ENCODE measurements around the gene C14orf119. TPM values are rescaled to one million over a fixed set of nuclear protein-coding genes. Genes with fewer than 3 reads are reported as not detected.

Gene C14orf119
- total RNA-seq, 1 donor from 2014 or later = 27.5 TPM

DNA sequence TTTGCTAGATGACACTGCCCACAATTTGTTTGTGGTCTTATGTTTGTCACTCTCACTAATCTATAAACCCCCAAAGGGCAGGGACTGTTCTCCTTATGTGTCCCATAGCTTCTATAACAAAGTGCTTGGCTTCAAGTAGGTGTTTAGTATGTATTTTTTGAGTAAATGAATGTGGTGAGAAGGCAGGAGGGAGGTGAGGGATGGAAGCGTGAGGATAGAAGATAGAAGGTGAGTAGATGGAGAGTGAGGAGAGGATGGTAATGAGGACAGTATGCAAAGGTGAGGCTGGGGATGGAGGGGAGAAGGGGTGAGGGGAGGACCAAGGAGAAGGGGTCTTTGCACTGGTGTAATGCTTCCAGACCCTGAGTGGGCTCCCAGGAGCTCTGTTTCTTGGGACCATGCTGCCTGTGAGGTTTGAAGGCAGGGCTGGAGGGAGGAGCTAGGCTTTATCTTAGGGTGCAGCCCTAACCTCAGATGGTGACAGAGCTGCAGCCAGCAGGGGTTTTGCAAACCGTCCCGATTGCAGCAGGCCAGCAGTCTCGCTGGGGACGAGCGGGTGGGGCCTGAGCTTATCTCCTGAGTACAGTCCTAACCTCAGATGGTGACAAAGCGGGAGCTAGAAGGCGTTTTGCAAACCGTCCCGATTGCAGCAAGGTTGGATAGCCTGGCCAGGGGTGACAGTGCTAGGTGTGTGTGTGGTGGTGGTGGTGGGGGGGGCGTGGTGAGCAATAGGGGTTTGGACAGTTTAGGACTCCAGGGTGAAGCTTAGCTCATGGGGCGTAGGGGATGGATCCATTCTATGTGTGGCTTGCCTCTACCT, 17.3 kb downstream of the C14orf119 start:
- H3K27me3 ChIP-seq (ENCODE audit: control insufficient read depth, insufficient read depth, low read length) = peaks cover 6% of the 10 kb centered on the region
- H3K36me3 ChIP-seq (ENCODE audit: control insufficient read depth, insufficient read depth, low read length) = no peaks in the 10 kb centered on the region
- TF ChIP-seq CTCF (IDR thresholded peaks at IDR 0.05; ENCODE audit: insufficient read depth, low read length, poor library complexity, severe bottlenecking) = no peak
- H3K4me3 ChIP-seq (ENCODE audit: low read depth, low read length) = no peak overlapping the region
- DNase-seq (ENCODE audit: low read depth) = no peak

GRCh38 chr14:23113431-23114119, 18.3 kb downstream of the C14orf119 start:
- no peak overlapping the region for H3K4me3 ChIP-seq (ENCODE audit: low read depth, low read length)
- no peak for DNase-seq (ENCODE audit: low read depth)
- H3K36me3 ChIP-seq (ENCODE audit: control insufficient read depth, insufficient read depth, low read length) = no peaks in the 10 kb centered on the region
- TF ChIP-seq CTCF (IDR thresholded peaks at IDR 0.05; ENCODE audit: insufficient read depth, low read length, poor library complexity, severe bottlenecking) = no peak
- peaks cover 6% of the 10 kb centered on the region for H3K27me3 ChIP-seq (ENCODE audit: control insufficient read depth, insufficient read depth, low read length)

- Histone ChIP-seq H3K27me3 (ENCODE audit: control insufficient read depth, insufficient read depth, low read length) (peaks cover 6% of the 10 kb centered on the region), H3K4me3 (ENCODE audit: low read depth, low read length) (no peak overlapping the region), H3K36me3 (ENCODE audit: control insufficient read depth, insufficient read depth, low read length) (no peaks in the 10 kb centered on the region)
- DNase-seq (ENCODE audit: low read depth) = no peak
- no peak for TF ChIP-seq CTCF (IDR thresholded peaks at IDR 0.05; ENCODE audit: insufficient read depth, low read length, poor library complexity, severe bottlenecking)
These were observed 18.8 kb downstream of the C14orf119 start for GRCh38 chr14:23114120-23114458.

DNA sequence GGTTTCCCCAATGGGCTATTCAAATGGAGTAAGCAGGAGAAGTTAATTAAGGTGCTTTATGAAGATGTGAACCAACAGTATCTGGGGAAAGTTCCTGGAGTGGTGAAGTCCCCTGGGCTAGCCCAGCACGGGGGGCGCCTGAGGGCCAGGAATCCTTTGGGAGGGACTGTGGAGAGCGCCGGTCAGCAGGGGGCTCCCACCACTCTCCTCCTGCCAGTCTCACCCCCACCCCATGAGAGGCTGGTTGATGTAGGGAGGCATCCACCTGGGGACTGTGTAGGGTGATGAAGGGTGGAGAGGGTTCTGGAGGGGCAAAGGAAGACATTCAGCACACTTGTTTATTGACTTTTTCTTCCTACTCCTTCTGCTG, 19.3 kb downstream of the C14orf119 start:
- H3K4me3 ChIP-seq (ENCODE audit: low read depth, low read length) = no peak overlapping the region
- no peaks in the 10 kb centered on the region for H3K36me3 ChIP-seq (ENCODE audit: control insufficient read depth, insufficient read depth, low read length)
- no peak for TF ChIP-seq CTCF (IDR thresholded peaks at IDR 0.05; ENCODE audit: insufficient read depth, low read length, poor library complexity, severe bottlenecking)
- peaks cover 6% of the 10 kb centered on the region for H3K27me3 ChIP-seq (ENCODE audit: control insufficient read depth, insufficient read depth, low read length)
- no peak for DNase-seq (ENCODE audit: low read depth)

GRCh38 chr14:23115039-23115731, 19.9 kb downstream of the C14orf119 start:
- Histone ChIP-seq H3K4me3 (ENCODE audit: low read depth, low read length) (no peak overlapping the region), H3K27me3 (ENCODE audit: control insufficient read depth, insufficient read depth, low read length) (peaks cover 6% of the 10 kb centered on the region), H3K36me3 (ENCODE audit: control insufficient read depth, insufficient read depth, low read length) (no peaks in the 10 kb centered on the region)
- no peak for TF ChIP-seq CTCF (IDR thresholded peaks at IDR 0.05; ENCODE audit: insufficient read depth, low read length, poor library complexity, severe bottlenecking)
- peak; percentile 93 for DNase-seq (ENCODE audit: low read depth)
